Measurements from ENCODE around the gene CISD3. TPM values are rescaled to one million over a fixed set of nuclear protein-coding genes. Genes with fewer than 3 reads are reported as not detected.

CISD3 gene
- total RNA-seq, 2 donors from 2014 or later: 8.9 to 11.2 TPM

- Mint-ChIP-seq H3K9me3 (no peaks in the 10 kb centered on the region), H3K4me1 (no peaks in the 10 kb centered on the region), H3K27me3 (ENCODE audit: insufficient read depth) (no peaks in the 10 kb centered on the region), H3K36me3 (ENCODE audit: low read depth) (peaks cover 55% of the 10 kb centered on the region), H3K4me3 (no peak overlapping the region), H3K27ac (no peak overlapping the region)
- no peak for TF ChIP-seq CTCF (conservative IDR thresholded peaks at IDR 0.05)
- WGBS, 2 experiments (ENCODE audit: insufficient coverage in 1 of 2, insufficient read length in 1 of 2): 90% methylated on average over 3 of the region's 3 CpGs; no CpG with 5 or more reads in 1 of the 2 experiments
- Histone ChIP-seq H3K4me1 (ENCODE audit: control insufficient read depth, insufficient read depth, low read length) (no peaks in the 10 kb centered on the region), H3K36me3 (ENCODE audit: control insufficient read depth, insufficient read depth, low read length) (peaks cover 77% of the 10 kb centered on the region), H3K27ac (ENCODE audit: low read depth, low read length) (no peak overlapping the region), H3K9ac (ENCODE audit: extremely low read depth, low read length, poor library complexity, severe bottlenecking) (no peak overlapping the region), H3K27me3 (ENCODE audit: control insufficient read depth, insufficient read depth, low read length, poor library complexity, severe bottlenecking) (no peaks in the 10 kb centered on the region), H3K9me3 (ENCODE audit: control insufficient read depth, low read length) (no peaks in the 10 kb centered on the region), H3K4me3 (ENCODE audit: low read length) (no peak overlapping the region)
- DNase-seq: no peak
Measured at GRCh38 chr17:38762231-38762630, 32.1 kb downstream of the CISD3 start.

GRCh38 chr17:38766341-38766740 lies 36.2 kb downstream of the CISD3 start:
- WGBS, 2 experiments (ENCODE audit: insufficient coverage in 1 of 2, insufficient read length in 1 of 2): 92 to 100% methylated on average over 5 of the region's 5 CpGs
- no peaks in the 10 kb centered on the region for H3K27me3 Mint-ChIP-seq (ENCODE audit: insufficient read depth)
- H3K9me3 Mint-ChIP-seq: no peaks in the 10 kb centered on the region
- no peak overlapping the region for H3K27ac ChIP-seq (ENCODE audit: low read depth, low read length)
- H3K4me1 Mint-ChIP-seq: no peaks in the 10 kb centered on the region
- H3K9me3 ChIP-seq (ENCODE audit: control insufficient read depth, low read length): no peaks in the 10 kb centered on the region
- H3K4me3 ChIP-seq (ENCODE audit: low read length): no peak overlapping the region
- H3K27me3 ChIP-seq (ENCODE audit: control insufficient read depth, insufficient read depth, low read length, poor library complexity, severe bottlenecking): no peaks in the 10 kb centered on the region
- no peaks in the 10 kb centered on the region for H3K4me1 ChIP-seq (ENCODE audit: control insufficient read depth, insufficient read depth, low read length)
- peaks cover 82% of the 10 kb centered on the region for H3K36me3 ChIP-seq (ENCODE audit: control insufficient read depth, insufficient read depth, low read length)
- no peak for TF ChIP-seq CTCF (conservative IDR thresholded peaks at IDR 0.05)
- DNase-seq: no peak
- H3K36me3 Mint-ChIP-seq (ENCODE audit: low read depth): peaks cover 70% of the 10 kb centered on the region
- no peak overlapping the region for H3K9ac ChIP-seq (ENCODE audit: extremely low read depth, low read length, poor library complexity, severe bottlenecking)
- peak overlapping the region; percentile 19 for H3K27ac Mint-ChIP-seq
- H3K4me3 Mint-ChIP-seq: no peak overlapping the region

GRCh38 chr17:38768417-38768816 lies 38.3 kb downstream of the CISD3 start:
- H3K4me1 Mint-ChIP-seq: no peaks in the 10 kb centered on the region
- no peak overlapping the region for H3K4me3 Mint-ChIP-seq
- no peaks in the 10 kb centered on the region for H3K9me3 ChIP-seq (ENCODE audit: control insufficient read depth, low read length)
- H3K27me3 Mint-ChIP-seq (ENCODE audit: insufficient read depth): no peaks in the 10 kb centered on the region
- TF ChIP-seq CTCF (conservative IDR thresholded peaks at IDR 0.05): no peak
- WGBS, 2 experiments (ENCODE audit: insufficient coverage in 1 of 2, insufficient read length in 1 of 2): 94 to 96% methylated on average over 6 of the region's 6 CpGs
- H3K4me3 ChIP-seq (ENCODE audit: low read length): no peak overlapping the region
- H3K27me3 ChIP-seq (ENCODE audit: control insufficient read depth, insufficient read depth, low read length, poor library complexity, severe bottlenecking): no peaks in the 10 kb centered on the region
- H3K4me1 ChIP-seq (ENCODE audit: control insufficient read depth, insufficient read depth, low read length): no peaks in the 10 kb centered on the region
- no peak overlapping the region for H3K9ac ChIP-seq (ENCODE audit: extremely low read depth, low read length, poor library complexity, severe bottlenecking)
- peaks cover 87% of the 10 kb centered on the region for H3K36me3 ChIP-seq (ENCODE audit: control insufficient read depth, insufficient read depth, low read length)
- H3K36me3 Mint-ChIP-seq (ENCODE audit: low read depth): peaks cover 84% of the 10 kb centered on the region
- no peak overlapping the region for H3K27ac Mint-ChIP-seq
- H3K27ac ChIP-seq (ENCODE audit: low read depth, low read length): no peak overlapping the region
- no peaks in the 10 kb centered on the region for H3K9me3 Mint-ChIP-seq
- no peak for DNase-seq
